Mammary epithelial cell (primary cell): ENCODE results near the gene BGLAP.

Experiments used
- CTCF ChIP-seq, 2 donors: IDR thresholded peaks in 1 of 2; conservative IDR thresholded peaks in 1 of 2; 2 replicates each; pipeline ENCODE4 v1.5.1; 2011 to 2012; ENCODE audit warnings: inconsistent platforms in 2 of 2, low read length in 2 of 2, mild to moderate bottlenecking in 2 of 2, control low read depth in 1 of 2, low read depth in 1 of 2; ENCODE audit not compliant: insufficient read depth in 1 of 2; ENCODE audit errors: extremely low read depth in 1 of 2
- EZH2 ChIP-seq: IDR thresholded peaks from 2 replicates; pipeline ENCODE4 v1.6.1; 2012; ENCODE audit warnings: low read length, inconsistent platforms, borderline replicate concordance

GRCh38 chr1:156226782-156227181 lies 15.2 kb upstream of the BGLAP start:
- TF ChIP-seq CTCF (conservative IDR thresholded peaks at IDR 0.05 in 1 of 2, IDR thresholded peaks at IDR 0.05 in 1 of 2; ENCODE audit: extremely low read depth in 1 of 2, insufficient read depth in 1 of 2, low read depth in 1 of 2, low read length in 2 of 2) (no peak), EZH2 (no peak)
